ENCODE measurements around the gene GPNMB.

DNA sequence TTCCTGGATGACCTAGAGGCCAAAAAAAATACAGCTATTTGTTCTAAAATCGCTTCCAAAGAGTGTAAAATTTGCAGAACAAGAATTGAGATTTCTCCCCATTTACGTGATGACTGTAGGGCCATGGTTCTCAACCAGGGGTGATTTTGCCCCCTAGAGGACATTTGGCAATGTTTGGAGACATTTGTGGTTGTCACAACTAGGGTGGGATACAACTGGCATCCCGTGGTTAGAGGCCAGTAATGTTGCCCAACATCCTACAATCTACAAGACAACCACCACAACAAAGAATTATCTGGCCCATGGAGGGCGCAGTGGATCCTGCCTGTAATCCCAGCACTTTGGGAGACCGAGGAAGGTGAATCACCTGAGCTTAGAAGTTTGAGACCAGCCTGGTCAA is 29.8 kb downstream of the GPNMB start:
- TF ChIP-seq CTCF (IDR thresholded peaks at IDR 0.05; ENCODE audit: low read depth, low read length, missing input control): no peak
- no peak for TF ChIP-seq FOXA1 (IDR thresholded peaks at IDR 0.05)
- no peak for TF ChIP-seq REST (IDR thresholded peaks at IDR 0.05)
- no peak for TF ChIP-seq MAX (IDR thresholded peaks at IDR 0.05)
- no peak for TF ChIP-seq HNF4A (conservative IDR thresholded peaks at IDR 0.05)
- TF ChIP-seq RXRA (IDR thresholded peaks at IDR 0.05): no peak

Measured in liver (tissue), 3 donors.